OCI-LY1 (cell line): Measurements from ENCODE around the gene SYT7.

Experiments
- H2AFZ ChIP-seq: fragments of 200-600 bp; sonication (generic), shearing (Covaris generic); 2 replicates; pipeline ENCODE4 v1.6.0; 2014; ENCODE audit warnings: antibody characterized with exemption, mild to moderate bottlenecking, low read length
- H3F3A ChIP-seq: fragments of 200-600 bp; sonication (generic), shearing (Covaris generic); 2 replicates; pipeline ENCODE4 v1.6.0; 2014; ENCODE audit warnings: mild to moderate bottlenecking, antibody characterized with exemption, low read length, moderate library complexity; ENCODE audit not compliant: insufficient read depth
- H3K27ac ChIP-seq: fragments of 200-600 bp; sonication (generic); 2 replicates; pipeline ENCODE4 v1.5.1; 2014; ENCODE audit warnings: low read length, mixed run types, mild to moderate bottlenecking, low read depth; ENCODE audit not compliant: poor library complexity, severe bottlenecking
- H3K27me3 ChIP-seq: fragments of 200-600 bp; sonication (generic); 2 replicates; pipeline ENCODE4 v1.6.0; 2014; ENCODE audit warnings: antibody characterized with exemption, mild to moderate bottlenecking, low read length, moderate library complexity; ENCODE audit not compliant: insufficient read depth
- H3K36me3 ChIP-seq: fragments of 200-600 bp; sonication (generic); 2 replicates; pipeline ENCODE4 v1.6.1; 2014; ENCODE audit warnings: mild to moderate bottlenecking, antibody characterized with exemption, low read length, moderate library complexity, mixed read lengths; ENCODE audit not compliant: insufficient read depth
- H3K4me1 ChIP-seq: fragments of 200-600 bp; sonication (generic); 2 replicates; pipeline ENCODE4 v1.5.1; 2014; ENCODE audit warnings: mild to moderate bottlenecking, low read length, moderate library complexity; ENCODE audit not compliant: insufficient read depth, severe bottlenecking
- H3K4me2 ChIP-seq: fragments of 200-600 bp; sonication (generic), shearing (Covaris generic); 2 replicates; pipeline ENCODE4 v1.6.1; 2014; ENCODE audit warnings: low read length
- H3K4me3 ChIP-seq: fragments of 200-600 bp; sonication (generic); 2 replicates; pipeline ENCODE4 v1.5.1; 2014; ENCODE audit warnings: low read length, low read depth, mild to moderate bottlenecking, mixed read lengths; ENCODE audit not compliant: poor library complexity, severe bottlenecking
- H3K79me2 ChIP-seq: fragments of 200-600 bp; shearing (Covaris generic); 2 replicates; pipeline ENCODE4 v1.6.1; 2016; ENCODE audit warnings: mixed run types, low read length, mixed read lengths; ENCODE audit not compliant: insufficient read depth
- H3K9ac ChIP-seq: fragments of 200-600 bp; sonication (generic), shearing (Covaris generic); 2 replicates; pipeline ENCODE4 v1.6.1; 2014; ENCODE audit warnings: mild to moderate bottlenecking, low read length, mixed read lengths
- H3K9me2 ChIP-seq: fragments of 200-600 bp; sonication (generic), shearing (Covaris generic); 2 replicates; pipeline ENCODE4 v1.6.1; 2014; ENCODE audit warnings: low read depth, mild to moderate bottlenecking, low read length, mixed read lengths
- H3K9me3 ChIP-seq: fragments of 200-600 bp; shearing (Covaris generic); 2 replicates; pipeline ENCODE4 v1.6.1; 2014; ENCODE audit warnings: low read length, mixed read lengths
- H4K20me1 ChIP-seq: fragments of 200-600 bp; sonication (generic), shearing (Covaris generic); 2 replicates; pipeline ENCODE4 v1.6.0; 2016; ENCODE audit warnings: mild to moderate bottlenecking, low read length; ENCODE audit not compliant: insufficient read depth
- EZH2 ChIP-seq: fragments of 200-600 bp; sonication (generic), shearing (Covaris generic); IDR thresholded peaks from 2 replicates; pipeline ENCODE4 v1.8.0; 2017; ENCODE audit warnings: borderline replicate concordance, mixed run types, mild to moderate bottlenecking, antibody characterized with exemption, low read length, moderate library complexity, mixed read lengths
- TF ChIP-seq, protein P1 (sequence below): fragments of 200-600 bp; sonication (generic), shearing (Covaris generic); IDR thresholded peaks from 2 replicates; pipeline ENCODE4 v1.5.1; 2017; ENCODE audit warnings: mild to moderate bottlenecking, antibody characterized with exemption, low read length, moderate library complexity, mixed read lengths

Gene SYT7

DNA sequence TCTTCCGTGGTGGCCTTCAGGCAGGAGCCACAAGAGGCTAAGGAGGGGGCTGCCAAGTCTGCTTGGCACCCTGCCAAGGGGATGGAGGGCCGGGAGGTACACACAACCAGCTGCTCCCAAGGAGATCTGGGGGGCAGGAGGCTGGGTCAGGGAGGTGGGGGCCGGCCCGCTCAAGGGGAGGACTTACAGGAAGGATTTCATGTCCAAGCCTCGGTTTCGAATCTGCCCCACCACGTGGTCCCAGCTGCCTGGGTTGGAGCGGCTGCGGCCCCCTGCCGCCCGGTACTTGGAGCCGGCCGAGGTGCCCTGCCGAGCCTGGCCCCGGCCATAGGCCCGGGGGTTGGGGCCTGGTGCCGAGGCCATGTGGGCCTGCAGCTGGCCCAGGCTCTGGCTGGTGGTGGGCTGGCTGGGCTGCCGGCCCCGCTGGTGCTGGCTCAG lies 38.8 kb downstream of the SYT7 start:
- no peak overlapping the region for H3K9ac ChIP-seq
- H4K20me1 ChIP-seq: no peaks in the 10 kb centered on the region
- no peak overlapping the region for H3K4me2 ChIP-seq
- H3K9me2 ChIP-seq: no peaks in the 10 kb centered on the region
- H3K27ac ChIP-seq: no peak overlapping the region
- TF ChIP-seq, protein P1, sequence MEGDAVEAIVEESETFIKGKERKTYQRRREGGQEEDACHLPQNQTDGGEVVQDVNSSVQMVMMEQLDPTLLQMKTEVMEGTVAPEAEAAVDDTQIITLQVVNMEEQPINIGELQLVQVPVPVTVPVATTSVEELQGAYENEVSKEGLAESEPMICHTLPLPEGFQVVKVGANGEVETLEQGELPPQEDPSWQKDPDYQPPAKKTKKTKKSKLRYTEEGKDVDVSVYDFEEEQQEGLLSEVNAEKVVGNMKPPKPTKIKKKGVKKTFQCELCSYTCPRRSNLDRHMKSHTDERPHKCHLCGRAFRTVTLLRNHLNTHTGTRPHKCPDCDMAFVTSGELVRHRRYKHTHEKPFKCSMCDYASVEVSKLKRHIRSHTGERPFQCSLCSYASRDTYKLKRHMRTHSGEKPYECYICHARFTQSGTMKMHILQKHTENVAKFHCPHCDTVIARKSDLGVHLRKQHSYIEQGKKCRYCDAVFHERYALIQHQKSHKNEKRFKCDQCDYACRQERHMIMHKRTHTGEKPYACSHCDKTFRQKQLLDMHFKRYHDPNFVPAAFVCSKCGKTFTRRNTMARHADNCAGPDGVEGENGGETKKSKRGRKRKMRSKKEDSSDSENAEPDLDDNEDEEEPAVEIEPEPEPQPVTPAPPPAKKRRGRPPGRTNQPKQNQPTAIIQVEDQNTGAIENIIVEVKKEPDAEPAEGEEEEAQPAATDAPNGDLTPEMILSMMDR: no peak
- TF ChIP-seq EZH2: no peak
- H3K27me3 ChIP-seq: no peaks in the 10 kb centered on the region
- no peaks in the 10 kb centered on the region for H3K79me2 ChIP-seq
- H2AFZ ChIP-seq: no peak overlapping the region
- H3F3A ChIP-seq: no peaks in the 10 kb centered on the region
- H3K9me3 ChIP-seq: no peaks in the 10 kb centered on the region
- H3K4me1 ChIP-seq: no peaks in the 10 kb centered on the region
- no peaks in the 10 kb centered on the region for H3K36me3 ChIP-seq
- H3K4me3 ChIP-seq: no peak overlapping the region

DNA sequence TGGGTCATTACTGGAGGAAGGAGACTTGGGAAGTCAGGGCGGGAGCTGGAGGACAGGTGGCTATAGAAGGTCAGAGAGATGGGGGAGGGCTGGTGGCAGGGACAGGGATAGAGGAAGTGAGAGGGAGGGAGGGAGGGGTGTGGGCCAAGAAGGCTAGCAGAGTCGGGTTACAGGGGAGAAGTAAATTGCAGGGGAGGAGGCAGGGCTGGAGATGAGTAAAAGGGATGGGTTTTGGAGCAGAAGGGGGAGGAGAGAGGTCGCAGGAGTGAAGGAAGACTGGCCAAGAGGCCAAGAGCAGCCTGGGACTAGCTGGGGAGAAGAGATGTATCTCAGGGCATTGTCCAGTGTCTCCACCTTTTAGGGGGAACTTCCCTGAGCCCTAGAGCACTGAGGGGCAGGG lies 39.3 kb downstream of the SYT7 start:
- H3K9me2 ChIP-seq: no peaks in the 10 kb centered on the region
- H3K4me2 ChIP-seq: no peak overlapping the region
- H3K9me3 ChIP-seq: no peaks in the 10 kb centered on the region
- H3F3A ChIP-seq: no peaks in the 10 kb centered on the region
- H3K79me2 ChIP-seq: no peaks in the 10 kb centered on the region
- H4K20me1 ChIP-seq: no peaks in the 10 kb centered on the region
- H3K27ac ChIP-seq: no peak overlapping the region
- H3K9ac ChIP-seq: no peak overlapping the region
- no peak overlapping the region for H3K4me3 ChIP-seq
- TF ChIP-seq EZH2: no peak
- TF ChIP-seq, protein P1: no peak
- no peaks in the 10 kb centered on the region for H3K27me3 ChIP-seq
- no peaks in the 10 kb centered on the region for H3K36me3 ChIP-seq
- H2AFZ ChIP-seq: no peak overlapping the region
- no peaks in the 10 kb centered on the region for H3K4me1 ChIP-seq

DNA sequence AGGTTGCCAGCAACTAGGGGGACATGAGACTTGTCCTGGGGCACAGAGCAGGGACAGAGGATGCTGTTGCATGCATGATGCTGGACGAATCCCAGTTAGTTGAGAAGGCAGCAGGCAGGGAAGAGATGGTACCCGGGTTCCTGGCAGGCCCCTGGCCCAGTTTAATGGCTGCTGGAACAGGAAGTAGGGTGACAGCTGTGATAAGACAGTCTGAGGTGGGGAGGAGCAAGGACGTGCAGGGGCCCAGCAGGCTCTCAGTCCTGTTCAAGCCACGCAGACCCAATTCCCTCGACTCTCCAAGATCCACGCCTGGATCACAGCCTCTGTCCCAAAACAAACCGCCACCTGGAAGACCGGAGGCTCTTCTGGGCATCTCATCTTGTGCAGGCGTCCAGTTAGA lies 40.3 kb downstream of the SYT7 start:
- no peak overlapping the region for H2AFZ ChIP-seq
- H3K9ac ChIP-seq: no peak overlapping the region
- no peaks in the 10 kb centered on the region for H3K36me3 ChIP-seq
- H4K20me1 ChIP-seq: no peaks in the 10 kb centered on the region
- H3K27ac ChIP-seq: no peak overlapping the region
- H3K9me2 ChIP-seq: no peaks in the 10 kb centered on the region
- no peaks in the 10 kb centered on the region for H3F3A ChIP-seq
- H3K4me1 ChIP-seq: no peaks in the 10 kb centered on the region
- TF ChIP-seq, protein P1: no peak
- no peak overlapping the region for H3K4me3 ChIP-seq
- no peaks in the 10 kb centered on the region for H3K79me2 ChIP-seq
- H3K9me3 ChIP-seq: no peaks in the 10 kb centered on the region
- H3K27me3 ChIP-seq: no peaks in the 10 kb centered on the region
- H3K4me2 ChIP-seq: no peak overlapping the region
